Occipital lobe (tissue), 2 donors: ENCODE data around the gene TEX51. TPM values are rescaled to one million over a fixed set of nuclear protein-coding genes. Genes with fewer than 3 reads are reported as not detected.

Source experiments
- DNase-seq: peaks from one replicate; lab custom pipeline; 2025; lab: John Stamatoyannopoulos, UW
- total RNA-seq: library from RNA; depleted of rRNA; stranded (reverse); fragments of >200 nt; gene quantifications from one replicate; pipeline ENCODE4 v1.2.3, GENCODE V29; 2014

The TEX51 gene
- not detected for total RNA-seq

GRCh38 chr2:126898636-126899035 is at the start of gene TEX51:
TEX51 (plus strand) TSS chr2:126898890; CDS start chr2:126898919, 29 bp downstream.
- DNase-seq: no peak

- no peak for DNase-seq
Observed at GRCh38 chr2:126849054-126849453, 49.6 kb upstream of the TEX51 start.

DNA sequence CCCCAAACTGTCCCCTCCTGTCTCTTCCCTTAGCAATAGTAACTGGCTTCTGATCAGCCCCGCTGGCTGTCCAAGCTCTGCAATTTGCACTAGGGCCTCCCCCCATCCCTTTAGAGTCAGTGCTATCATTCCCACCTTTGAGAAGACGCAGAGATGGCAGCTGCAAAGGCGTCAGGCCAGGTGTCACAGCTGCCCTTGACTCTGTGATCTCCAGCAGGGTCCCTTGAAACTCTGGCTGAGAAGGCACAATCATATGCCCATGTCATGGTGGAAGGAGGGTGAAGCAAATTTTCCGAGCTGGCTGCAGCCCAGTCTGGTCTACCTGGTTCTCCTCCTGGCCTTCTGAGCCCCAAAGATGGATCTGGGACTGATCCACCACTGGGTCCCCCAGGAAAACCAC is 49.2 kb upstream of the TEX51 start:
- DNase-seq: no peak

GRCh38 chr2:126849991-126850535 is 48.6 kb upstream of the TEX51 start:
- DNase-seq: no peak

DNA sequence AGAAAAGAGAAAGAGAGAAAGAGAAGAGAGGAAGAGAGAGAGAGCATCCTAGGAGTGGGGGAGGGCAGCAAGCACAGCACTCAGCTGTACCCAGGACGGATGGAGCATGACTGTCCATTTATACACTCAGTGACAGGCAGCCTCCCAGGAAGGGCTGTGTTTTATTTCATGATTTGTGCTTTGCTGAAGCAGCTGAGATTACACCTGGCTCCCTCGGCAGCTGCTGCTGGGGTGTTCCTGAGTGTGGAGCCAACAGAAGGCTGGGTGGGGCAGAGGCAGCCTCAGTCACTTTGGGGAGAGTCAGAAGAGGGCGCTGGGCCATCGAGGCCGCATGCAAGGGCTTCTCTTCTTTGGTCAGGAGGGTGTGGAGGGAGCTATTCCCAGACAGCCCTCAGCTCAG is 47.8 kb upstream of the TEX51 start:
- no peak for DNase-seq

- DNase-seq: no peak
Observed at GRCh38 chr2:126851756-126852155, 46.9 kb upstream of the TEX51 start.

DNA sequence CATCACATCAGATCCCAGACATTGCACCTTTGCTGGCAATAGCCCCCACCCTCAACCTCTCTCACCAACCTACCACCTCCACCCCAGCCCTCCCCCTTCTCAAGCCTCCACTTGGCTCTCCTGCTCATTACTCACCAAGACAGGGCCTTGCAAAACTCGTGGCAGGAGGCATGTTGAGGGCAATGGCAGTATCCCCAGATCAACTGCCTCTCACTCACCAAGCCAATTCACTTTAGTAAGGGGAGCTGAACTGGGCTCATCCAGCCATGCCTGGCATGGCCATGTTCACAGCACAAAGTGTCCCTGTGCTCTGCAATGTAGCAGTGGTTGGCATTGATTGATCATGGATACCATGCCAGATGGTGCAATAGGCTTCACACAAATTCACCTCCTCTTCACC is 46.3 kb upstream of the TEX51 start:
- no peak for DNase-seq

GRCh38 chr2:126855606-126856005 is 43.1 kb upstream of the TEX51 start:
- no peak for DNase-seq

GRCh38 chr2:126856403-126856802 is 42.3 kb upstream of the TEX51 start:
- no peak for DNase-seq

DNA sequence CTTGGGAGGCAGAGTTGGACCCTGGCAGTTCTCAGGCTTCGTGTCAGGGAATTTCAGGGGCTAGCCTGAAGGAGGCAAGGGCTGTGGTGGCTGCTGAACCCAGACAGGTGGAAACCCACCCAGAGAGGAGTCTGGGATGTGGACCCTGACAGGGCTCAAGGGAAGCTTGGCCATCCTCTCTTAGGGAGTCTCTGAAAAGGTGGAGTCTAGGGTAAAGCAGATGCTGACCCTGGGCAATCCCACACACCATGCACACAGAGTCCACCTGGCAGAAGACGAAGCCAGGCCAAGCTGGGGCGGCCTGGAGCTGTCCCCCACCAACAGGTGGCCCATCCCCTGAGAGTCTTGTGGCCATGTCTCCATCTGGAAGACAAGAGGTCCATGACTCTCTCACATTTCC is 41.2 kb upstream of the TEX51 start:
- no peak for DNase-seq

GRCh38 chr2:126858013-126858412 is 40.7 kb upstream of the TEX51 start:
- DNase-seq: no peak

DNA sequence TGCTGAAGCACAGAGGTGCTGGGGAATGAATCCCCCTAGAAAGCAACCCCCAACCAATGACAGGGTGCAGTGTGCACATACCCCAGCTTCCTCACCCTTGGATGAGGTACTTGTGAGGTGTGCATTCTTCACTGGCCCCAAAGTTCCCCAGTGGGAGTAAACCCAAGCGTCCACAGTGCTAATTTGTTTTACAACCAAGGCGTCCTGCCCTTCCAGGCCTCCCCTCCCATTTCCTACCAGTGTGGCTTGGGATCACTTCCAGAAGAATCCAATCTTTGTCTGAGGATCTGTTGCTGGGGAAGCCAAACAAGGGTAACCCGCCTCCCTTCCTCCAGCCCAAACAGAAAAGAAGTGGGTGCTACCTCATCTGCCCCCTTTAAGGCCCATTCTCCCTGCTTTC is 40.3 kb upstream of the TEX51 start:
- DNase-seq: no peak

- DNase-seq: no peak
Observed at GRCh38 chr2:126858991-126859390, 39.7 kb upstream of the TEX51 start.

- no peak for DNase-seq
Observed at GRCh38 chr2:126859631-126860030, 39.1 kb upstream of the TEX51 start.

DNA sequence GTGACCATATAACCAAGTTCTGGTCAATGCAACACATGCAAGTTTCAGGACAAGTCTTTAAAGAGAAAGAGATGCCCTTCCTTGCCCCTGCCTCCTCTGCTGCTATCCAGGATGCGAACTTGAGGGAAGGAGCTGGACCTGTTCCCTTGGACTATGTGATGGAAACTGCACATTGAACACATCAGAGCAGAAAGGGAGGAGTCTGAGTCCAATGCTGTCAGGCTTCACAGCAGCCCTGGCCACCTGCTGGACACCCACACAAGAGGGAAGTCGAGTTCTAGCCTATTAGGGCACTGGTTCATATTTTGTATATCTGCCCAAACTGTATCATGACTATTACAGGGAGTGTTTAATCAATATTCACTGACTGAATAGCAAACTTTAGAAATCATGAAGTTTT is 38.3 kb upstream of the TEX51 start:
- no peak for DNase-seq

DNA sequence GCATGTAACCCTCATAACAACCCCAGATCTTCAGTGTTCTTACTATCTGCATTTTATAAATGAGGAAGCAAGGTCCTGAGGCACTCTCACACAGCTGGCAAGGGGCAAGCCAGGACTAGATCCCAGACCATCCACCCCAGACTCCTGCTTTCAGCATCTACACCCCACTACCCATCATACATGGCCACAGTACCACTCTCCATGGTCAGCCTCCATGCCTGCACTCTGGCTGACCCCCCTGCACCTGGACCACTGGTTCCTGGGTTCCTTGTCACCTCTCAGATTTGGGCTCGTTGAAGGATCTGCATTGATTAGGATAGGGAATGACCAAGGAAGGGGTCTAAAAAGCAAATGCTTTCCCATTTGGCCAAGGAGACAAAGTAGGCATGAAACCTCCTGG is 36.0 kb upstream of the TEX51 start:
- DNase-seq: no peak

- no peak for DNase-seq
Observed at GRCh38 chr2:126863336-126864015, 35.2 kb upstream of the TEX51 start.

DNA sequence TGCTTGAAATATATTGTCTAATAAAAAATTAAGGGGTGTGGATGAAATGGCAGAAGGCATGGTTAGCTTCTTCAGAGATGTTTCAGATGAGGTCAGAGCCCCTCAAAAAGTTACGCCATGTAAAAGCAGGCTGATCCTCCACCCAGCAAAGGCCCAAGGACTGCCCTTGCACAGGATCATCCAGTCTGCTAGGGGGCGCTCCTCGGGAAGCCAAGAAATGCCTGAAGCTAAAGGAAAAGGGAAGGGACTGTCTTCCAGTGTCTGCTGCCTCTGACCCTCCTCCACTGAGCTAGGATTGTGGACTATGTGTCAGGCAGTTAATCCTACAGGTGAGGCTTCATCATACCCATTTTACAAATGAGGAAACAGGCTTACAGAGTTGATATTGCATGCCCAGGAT is 33.8 kb upstream of the TEX51 start:
- DNase-seq: no peak

DNA sequence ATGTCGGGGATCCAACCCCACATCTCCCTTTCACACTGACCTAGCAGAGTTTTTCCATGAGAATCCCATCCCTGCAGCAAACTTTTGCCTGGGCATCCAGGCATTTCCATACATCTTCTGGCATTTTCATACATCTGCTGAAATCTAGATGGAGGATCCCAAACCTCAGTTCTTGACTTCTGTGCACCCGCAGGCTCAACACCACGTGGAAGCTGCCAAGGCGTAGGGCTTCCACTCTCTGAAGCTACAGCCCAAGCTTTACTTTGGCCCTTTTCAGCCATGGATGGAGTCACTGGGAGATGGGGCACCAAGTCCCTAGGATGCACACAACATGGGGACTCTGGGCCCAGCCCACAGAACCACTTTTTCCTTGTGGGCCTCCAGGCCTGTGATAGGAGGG is 32.2 kb upstream of the TEX51 start:
- no peak for DNase-seq

DNA sequence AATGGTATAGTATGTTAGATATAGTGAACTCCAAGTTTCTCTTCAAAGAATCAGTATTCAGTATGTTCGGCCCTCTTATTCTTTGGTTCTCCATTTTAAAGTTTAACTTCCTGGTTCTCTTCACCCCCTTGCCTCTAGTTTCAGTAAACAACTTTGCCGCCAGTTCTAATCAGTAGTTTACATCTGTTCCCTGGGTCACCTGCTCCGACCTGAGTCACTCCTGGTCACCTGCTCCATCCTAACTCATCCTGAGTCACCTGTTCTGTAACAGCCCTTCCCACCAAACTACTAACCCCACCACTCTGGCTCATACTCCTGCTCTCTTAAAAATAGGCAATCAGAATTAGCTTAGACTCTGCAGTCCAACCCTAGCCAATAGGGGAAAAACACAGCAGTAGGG is 23.7 kb upstream of the TEX51 start:
- DNase-seq: no peak

- DNase-seq: no peak
Observed at GRCh38 chr2:126876631-126877030, 22.1 kb upstream of the TEX51 start.

DNA sequence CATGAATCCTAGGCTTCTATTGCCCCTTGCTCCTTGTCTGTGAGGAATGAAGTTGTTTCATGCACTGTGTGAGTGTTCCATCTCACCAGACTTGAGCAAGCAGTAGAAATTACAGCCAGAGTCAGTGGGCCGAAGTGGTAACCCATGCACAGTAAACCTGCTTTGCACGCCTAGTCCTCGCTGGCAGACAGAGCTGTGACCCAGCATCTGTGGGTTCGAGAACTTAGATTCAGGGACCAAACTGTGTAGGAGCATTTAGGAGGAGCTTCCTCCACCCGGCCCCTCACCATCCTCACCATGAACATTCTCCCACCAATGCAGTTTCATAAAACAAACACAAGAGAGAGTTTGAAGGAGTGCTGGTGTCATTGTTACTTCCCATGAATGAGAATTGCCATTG is 21.6 kb upstream of the TEX51 start:
- DNase-seq: no peak

GRCh38 chr2:126877861-126878565 is 20.7 kb upstream of the TEX51 start:
- DNase-seq: no peak
